ENCODE results near the gene TNIK.

Gene TNIK

DNA sequence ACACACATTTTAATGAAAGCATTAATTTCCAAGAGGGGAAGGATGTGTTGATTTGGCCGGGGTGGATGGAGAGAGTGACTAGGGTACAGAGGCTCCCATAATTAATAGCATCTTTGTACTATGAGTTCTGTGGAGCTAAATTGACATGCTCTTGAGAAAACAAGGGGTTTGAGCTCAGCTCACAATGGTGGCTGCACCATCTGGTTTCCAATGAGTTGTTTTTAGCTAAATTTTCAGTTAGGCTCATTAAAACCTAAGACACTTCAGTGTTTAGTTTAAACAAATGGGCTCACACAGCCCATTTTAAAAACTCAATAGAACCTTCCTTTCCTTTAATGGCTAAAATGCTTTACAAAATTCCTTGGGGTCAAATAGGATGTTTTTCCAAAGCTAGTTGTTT is 199.7 kb downstream of the TNIK start:
- FAIRE-seq (no peak), DNase-seq (ENCODE audit: insufficient read length, low spot score) (no peak)
- TF ChIP-seq TAF1 (IDR thresholded peaks at IDR 0.05; ENCODE audit: low read depth, low read length) = no peak
- TF ChIP-seq POLR2AphosphoS5 (IDR thresholded peaks at IDR 0.05; ENCODE audit: low read depth, low read length) = no peak
- no peak for TF ChIP-seq SPI1 (IDR thresholded peaks at IDR 0.05; ENCODE audit: low read depth, low read length)
- TF ChIP-seq PAX5 (IDR thresholded peaks at IDR 0.05; ENCODE audit: insufficient read depth, low read length, severe bottlenecking) = no peak
- TF ChIP-seq POU2F2 (IDR thresholded peaks at IDR 0.05; ENCODE audit: low read depth, low read length) = no peak

DNA sequence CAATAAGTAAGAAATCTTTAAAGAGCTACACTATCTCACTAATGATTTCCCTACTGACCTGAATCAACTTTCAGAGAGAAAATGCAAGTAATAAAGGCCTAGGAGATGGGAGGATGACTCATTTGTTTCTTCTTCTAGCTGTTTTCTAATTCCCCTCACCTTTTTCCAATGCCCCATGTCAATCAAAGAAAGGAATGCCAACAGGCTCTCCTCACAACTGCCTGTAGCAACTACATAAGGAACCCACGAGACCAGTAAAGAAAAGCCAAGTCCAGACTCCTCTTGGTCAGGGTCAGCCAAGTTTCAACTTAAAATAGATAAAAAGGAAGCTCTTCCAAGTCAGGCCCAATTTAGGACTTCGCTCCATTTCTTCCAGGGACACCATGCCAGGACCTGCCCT is 201.9 kb downstream of the TNIK start:
- no peak for DNase-seq (ENCODE audit: insufficient read length, low spot score)
- no peak for FAIRE-seq
- TF ChIP-seq POLR2A (IDR thresholded peaks at IDR 0.05; ENCODE audit: low read depth, low read length) = no peak
- no peak for TF ChIP-seq POLR2AphosphoS5 (IDR thresholded peaks at IDR 0.05; ENCODE audit: low read depth, low read length)
- no peak for TF ChIP-seq SPI1 (IDR thresholded peaks at IDR 0.05; ENCODE audit: low read depth, low read length)
- no peak for TF ChIP-seq TAF1 (IDR thresholded peaks at IDR 0.05; ENCODE audit: low read depth, low read length)
- no peak for TF ChIP-seq PAX5 (IDR thresholded peaks at IDR 0.05; ENCODE audit: insufficient read depth, low read length, severe bottlenecking)
- no peak for TF ChIP-seq POU2F2 (IDR thresholded peaks at IDR 0.05; ENCODE audit: low read depth, low read length)

DNA sequence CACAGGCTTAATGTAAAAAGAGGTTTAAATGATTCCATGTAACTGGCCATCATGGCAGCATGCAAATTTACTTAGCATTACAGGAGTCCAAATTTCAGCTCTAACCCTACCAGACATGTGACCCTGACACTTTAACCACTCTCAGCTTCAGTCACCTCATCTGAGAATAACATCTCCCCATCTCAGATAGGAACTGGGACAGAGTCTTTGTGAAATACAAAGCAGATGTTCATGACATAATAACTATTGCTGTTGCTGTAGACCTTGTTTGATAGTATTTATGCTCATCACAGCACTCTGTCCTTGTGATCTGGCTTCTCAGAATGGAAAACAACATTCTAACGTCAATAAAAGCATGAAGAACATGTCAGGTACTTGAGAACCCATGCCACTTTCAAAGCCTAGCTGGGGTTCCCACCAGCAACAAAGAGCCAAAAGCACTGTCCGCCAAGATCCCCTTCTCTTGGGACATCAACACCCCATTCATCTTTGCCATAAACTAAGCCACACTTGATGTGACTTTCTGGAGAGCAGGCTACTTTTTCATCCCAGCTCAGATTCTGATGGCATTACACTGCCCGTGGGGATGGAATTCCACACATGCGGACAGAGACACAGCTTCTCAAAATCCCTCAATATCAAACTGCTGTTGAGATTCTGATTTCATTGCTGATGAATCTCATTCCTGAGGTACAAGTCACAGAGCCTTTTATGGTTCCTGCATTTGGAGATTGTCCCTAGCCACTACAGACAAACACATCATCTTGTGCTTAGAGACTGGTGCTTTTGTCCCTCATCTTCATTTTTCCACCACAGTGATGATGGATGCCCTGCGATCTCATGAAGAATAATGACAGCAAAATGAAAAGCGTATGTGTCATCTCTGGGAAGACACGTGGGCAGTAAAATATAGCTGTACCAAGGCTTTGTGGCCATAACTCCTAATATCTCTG is 202.7 kb downstream of the TNIK start:
- TF ChIP-seq POLR2AphosphoS5 (IDR thresholded peaks at IDR 0.05; ENCODE audit: low read depth, low read length) (no peak), POU2F2 (IDR thresholded peaks at IDR 0.05; ENCODE audit: low read depth, low read length) (no peak; the same call in 1 of the 2 replicates), SPI1 (IDR thresholded peaks at IDR 0.05; ENCODE audit: low read depth, low read length) (peak; percentile 31; the same call in 1 of the 2 replicates), POLR2A (IDR thresholded peaks at IDR 0.05; ENCODE audit: low read depth, low read length) (no peak)
- FAIRE-seq (no peak), DNase-seq (ENCODE audit: insufficient read length, low spot score) (no peak)

DNA sequence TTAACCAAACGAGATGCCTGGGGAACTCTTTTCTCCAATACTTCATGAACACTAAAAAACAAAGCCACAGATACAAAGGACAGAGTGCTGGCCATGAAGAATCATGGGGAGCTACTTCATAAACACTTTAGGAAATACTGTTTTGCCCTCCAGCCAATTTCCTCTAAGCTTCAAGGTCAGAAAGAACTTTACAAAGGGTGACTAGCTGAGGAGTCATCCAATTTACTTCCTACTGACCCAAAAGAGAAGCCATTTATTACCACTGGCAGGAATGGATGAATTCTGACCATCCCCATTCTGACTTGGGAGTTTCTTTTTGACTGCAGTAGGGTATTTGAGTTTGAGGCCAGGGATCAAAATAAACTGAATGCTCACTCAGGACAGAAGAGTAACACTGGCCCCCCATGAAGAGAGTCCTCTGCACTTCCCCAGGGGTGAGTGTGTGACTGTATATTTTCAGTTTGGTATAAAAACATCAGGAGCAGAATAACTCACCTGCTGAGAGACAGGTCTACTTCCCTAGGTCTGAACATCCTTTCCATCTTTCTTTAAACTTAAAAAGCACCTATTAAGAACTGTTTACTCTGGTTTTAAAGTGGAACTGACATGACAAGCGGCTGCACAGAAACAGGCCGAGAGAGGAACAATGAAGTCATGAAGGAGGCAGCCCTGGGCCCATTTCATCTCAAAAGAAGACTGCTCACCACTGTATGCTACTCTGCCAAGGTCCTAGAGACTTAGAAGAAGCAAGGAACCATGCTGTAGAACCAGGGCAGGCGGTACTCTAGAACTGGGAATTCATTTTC is 203.6 kb downstream of the TNIK start:
- TF ChIP-seq PAX5 (IDR thresholded peaks at IDR 0.05; ENCODE audit: insufficient read depth, low read length, severe bottlenecking) = no peak
- no peak for TF ChIP-seq POU2F2 (IDR thresholded peaks at IDR 0.05; ENCODE audit: low read depth, low read length)
- TF ChIP-seq POLR2A (IDR thresholded peaks at IDR 0.05; ENCODE audit: low read depth, low read length) = no peak
- no peak for TF ChIP-seq TAF1 (IDR thresholded peaks at IDR 0.05; ENCODE audit: low read depth, low read length)
- no peak for TF ChIP-seq POLR2AphosphoS5 (IDR thresholded peaks at IDR 0.05; ENCODE audit: low read depth, low read length)
- no peak for TF ChIP-seq SPI1 (IDR thresholded peaks at IDR 0.05; ENCODE audit: low read depth, low read length)
- DNase-seq (ENCODE audit: insufficient read length, low spot score) = no peak
- no peak for FAIRE-seq

DNA sequence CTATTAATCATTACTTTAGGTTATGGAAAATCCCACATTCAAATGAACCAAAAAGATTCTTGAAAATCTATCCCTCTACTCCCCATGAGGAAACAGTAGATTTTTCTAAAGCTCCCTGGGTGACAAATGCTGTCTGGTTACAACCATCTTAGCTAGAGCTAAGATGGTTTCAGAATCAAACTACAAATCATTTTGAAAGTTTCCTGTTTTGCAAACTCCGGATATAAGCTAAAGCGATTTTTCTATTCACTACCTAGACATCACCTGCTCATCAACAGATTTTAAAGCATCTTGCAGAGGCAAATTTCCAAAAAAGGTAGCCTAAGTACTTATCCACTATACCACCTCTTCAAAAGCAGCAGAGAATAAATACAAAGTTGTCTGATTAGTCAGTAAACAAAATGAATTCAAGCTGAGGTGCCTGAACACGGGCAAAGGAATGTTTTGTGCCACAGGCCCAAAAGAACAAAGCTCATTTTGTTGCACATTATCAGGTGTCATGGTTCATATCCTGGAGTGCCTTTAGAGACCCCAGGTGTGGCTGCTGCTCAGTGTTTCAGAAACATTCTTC is 204.9 kb downstream of the TNIK start:
- FAIRE-seq (no peak), DNase-seq (ENCODE audit: insufficient read length, low spot score) (no peak)
- no peak for TF ChIP-seq TAF1 (IDR thresholded peaks at IDR 0.05; ENCODE audit: low read depth, low read length)
- TF ChIP-seq SPI1 (IDR thresholded peaks at IDR 0.05; ENCODE audit: low read depth, low read length) = no peak
- no peak for TF ChIP-seq POLR2AphosphoS5 (IDR thresholded peaks at IDR 0.05; ENCODE audit: low read depth, low read length)

DNA sequence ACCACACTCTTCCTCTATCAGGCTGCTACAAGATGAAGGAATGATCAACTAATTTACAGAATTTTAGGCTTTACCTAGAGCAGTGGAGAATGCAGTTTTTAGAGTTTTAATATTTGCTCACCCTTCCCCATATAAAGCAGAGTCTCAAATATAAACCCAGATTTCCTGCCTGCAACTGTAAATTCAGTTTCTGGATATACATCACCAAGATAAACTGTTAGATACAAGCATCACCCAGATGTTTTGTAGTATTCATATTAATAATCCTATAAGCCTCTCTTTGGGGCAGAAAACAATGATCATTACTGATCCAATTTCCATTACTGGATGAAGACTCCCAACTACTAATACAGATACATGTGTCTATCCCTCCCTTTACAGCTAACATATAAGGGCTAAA is 205.9 kb downstream of the TNIK start:
- FAIRE-seq (no peak), DNase-seq (ENCODE audit: insufficient read length, low spot score) (no peak)
- TF ChIP-seq TAF1 (IDR thresholded peaks at IDR 0.05; ENCODE audit: low read depth, low read length) (no peak), SPI1 (IDR thresholded peaks at IDR 0.05; ENCODE audit: low read depth, low read length) (no peak), PAX5 (IDR thresholded peaks at IDR 0.05; ENCODE audit: insufficient read depth, low read length, severe bottlenecking) (no peak), POU2F2 (IDR thresholded peaks at IDR 0.05; ENCODE audit: low read depth, low read length) (no peak), POLR2A (IDR thresholded peaks at IDR 0.05; ENCODE audit: low read depth, low read length) (no peak), POLR2AphosphoS5 (IDR thresholded peaks at IDR 0.05; ENCODE audit: low read depth, low read length) (no peak)

DNA sequence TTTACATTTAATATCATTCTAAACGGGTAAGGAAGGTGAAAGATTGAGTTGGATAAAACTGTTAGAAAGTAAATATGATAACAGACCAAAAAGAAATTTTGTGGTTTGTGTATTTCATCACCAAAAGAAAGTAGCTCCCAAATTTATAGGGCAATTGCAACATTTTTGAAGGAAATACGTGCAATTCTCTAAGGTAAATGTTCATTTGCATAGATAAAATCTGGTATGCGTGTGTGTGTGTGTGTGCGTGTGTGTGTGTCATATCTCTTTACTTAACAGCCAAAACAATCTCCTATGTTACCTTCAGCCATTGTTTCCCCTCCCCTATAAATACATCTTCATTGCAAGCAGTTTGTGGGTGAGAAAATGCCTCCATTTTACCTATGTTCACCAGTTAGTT is 208.4 kb downstream of the TNIK start:
- no peak for TF ChIP-seq POLR2AphosphoS5 (IDR thresholded peaks at IDR 0.05; ENCODE audit: low read depth, low read length)
- no peak for TF ChIP-seq POU2F2 (IDR thresholded peaks at IDR 0.05; ENCODE audit: low read depth, low read length)
- no peak for TF ChIP-seq SPI1 (IDR thresholded peaks at IDR 0.05; ENCODE audit: low read depth, low read length)
- no peak for TF ChIP-seq POLR2A (IDR thresholded peaks at IDR 0.05; ENCODE audit: low read depth, low read length)
- no peak for TF ChIP-seq PAX5 (IDR thresholded peaks at IDR 0.05; ENCODE audit: insufficient read depth, low read length, severe bottlenecking)
- no peak for TF ChIP-seq TAF1 (IDR thresholded peaks at IDR 0.05; ENCODE audit: low read depth, low read length)
- DNase-seq (ENCODE audit: insufficient read length, low spot score) (no peak), FAIRE-seq (no peak)

DNA sequence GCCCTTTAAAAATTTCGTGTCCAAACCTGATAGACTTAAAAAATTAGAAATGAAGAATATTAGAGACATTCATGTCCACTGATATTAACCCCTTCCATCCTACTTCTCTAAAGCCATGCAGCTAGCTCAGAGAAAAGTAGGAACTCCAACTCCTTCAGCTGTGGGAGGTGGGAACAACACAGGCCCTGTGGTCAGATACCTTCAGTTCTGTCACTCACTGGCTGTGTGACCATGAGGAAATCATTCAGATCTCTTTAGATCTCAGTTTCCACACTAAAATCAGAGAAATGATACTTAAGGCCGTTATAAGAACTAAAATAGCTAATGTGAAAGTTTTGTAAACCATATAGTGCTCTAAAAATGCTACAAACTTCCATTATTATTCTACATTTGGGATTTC is 209.8 kb downstream of the TNIK start:
- no peak for FAIRE-seq
- TF ChIP-seq TAF1 (IDR thresholded peaks at IDR 0.05; ENCODE audit: low read depth, low read length) (no peak), POLR2AphosphoS5 (IDR thresholded peaks at IDR 0.05; ENCODE audit: low read depth, low read length) (no peak), SPI1 (IDR thresholded peaks at IDR 0.05; ENCODE audit: low read depth, low read length) (no peak), POU2F2 (IDR thresholded peaks at IDR 0.05; ENCODE audit: low read depth, low read length) (no peak), PAX5 (IDR thresholded peaks at IDR 0.05; ENCODE audit: insufficient read depth, low read length, severe bottlenecking) (no peak), POLR2A (IDR thresholded peaks at IDR 0.05; ENCODE audit: low read depth, low read length) (no peak)

DNA sequence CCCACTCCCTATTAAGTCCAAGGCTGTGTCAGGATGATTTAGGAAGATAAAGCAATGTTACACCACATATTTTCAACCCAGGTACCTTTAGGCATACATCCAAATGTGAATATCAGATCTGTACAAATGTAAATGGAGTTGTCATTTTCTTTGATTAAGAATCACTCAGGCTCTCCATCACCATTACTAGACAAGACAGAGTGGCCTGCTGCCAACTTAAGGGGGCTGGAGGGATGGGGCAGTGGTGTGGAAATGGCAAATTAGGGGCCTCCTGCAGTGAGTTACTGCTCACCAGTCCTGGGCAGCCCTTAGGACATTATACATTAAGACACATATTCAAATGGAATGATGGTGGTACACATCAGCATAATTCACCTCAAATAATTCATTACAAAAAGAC is 211.0 kb downstream of the TNIK start:
- FAIRE-seq (no peak), DNase-seq (ENCODE audit: insufficient read length, low spot score) (no peak)
- TF ChIP-seq POU2F2 (IDR thresholded peaks at IDR 0.05; ENCODE audit: low read depth, low read length) (no peak), POLR2AphosphoS5 (IDR thresholded peaks at IDR 0.05; ENCODE audit: low read depth, low read length) (no peak), PAX5 (IDR thresholded peaks at IDR 0.05; ENCODE audit: insufficient read depth, low read length, severe bottlenecking) (no peak), TAF1 (IDR thresholded peaks at IDR 0.05; ENCODE audit: low read depth, low read length) (no peak), POLR2A (IDR thresholded peaks at IDR 0.05; ENCODE audit: low read depth, low read length) (no peak), SPI1 (IDR thresholded peaks at IDR 0.05; ENCODE audit: low read depth, low read length) (no peak)

More for the DNA sequence above, 209.8 kb downstream of the TNIK start:
- DNase-seq (ENCODE audit: insufficient read length, low spot score) = no peak

Measured in GM12891 (cell line).